H7 (cell line): ENCODE measurements around the gene AFF2. TPM values are rescaled to one million over a fixed set of nuclear protein-coding genes. Genes with fewer than 3 reads are reported as not detected.
"Not testable (repeated sequence)": the region's sequence is repeated elsewhere in the genome, so short reads cannot be mapped to it uniquely, and the experiment has no call there.

Experiments
- DNase-seq: peaks from one replicate; pipeline ENCODE4 v3.0.0; 2012
- H3K27me3 ChIP-seq: 2 replicates; pipeline ENCODE4 v1.6.0; 2011; ENCODE audit warnings: mild to moderate bottlenecking, low read length; ENCODE audit not compliant: control insufficient read depth, insufficient read depth
- H3K36me3 ChIP-seq: replicated peaks from 2 replicates; pipeline ENCODE4 v1.5.1; 2011; ENCODE audit warnings: low read length; ENCODE audit not compliant: control insufficient read depth, insufficient read depth
- H3K4me3 ChIP-seq: 2 replicates; pipeline ENCODE4 v1.5.1; 2011; ENCODE audit warnings: low read depth, mild to moderate bottlenecking, control low read depth, low read length, moderate library complexity; ENCODE audit not compliant: insufficient read depth
- total RNA-seq: library from RNA; depleted of rRNA; stranded (reverse); fragments of >200 nt; shearing (Covaris generic); gene quantifications from 2 replicates; pipeline ENCODE4 v1.2.3, GENCODE V29; 2014

The AFF2 gene
- total RNA-seq, 1 experiment from 2014 or later = 14.6 TPM

GRCh38 chrX:148872161-148872535 lies 371.7 kb downstream of the AFF2 start:
- Histone ChIP-seq H3K27me3 (no peaks in the 10 kb centered on the region), H3K36me3 (no peaks in the 10 kb centered on the region), H3K4me3 (no peak overlapping the region)
- DNase-seq = no peak

GRCh38 chrX:148872881-148873280 lies 372.5 kb downstream of the AFF2 start:
- DNase-seq = no peak
- H3K36me3 ChIP-seq = no peaks in the 10 kb centered on the region
- H3K27me3 ChIP-seq = no peaks in the 10 kb centered on the region

GRCh38 chrX:148874636-148875246 lies 374.3 kb downstream of the AFF2 start:
- no peak for DNase-seq
- no peaks in the 10 kb centered on the region for H3K27me3 ChIP-seq
- H3K36me3 ChIP-seq = no peaks in the 10 kb centered on the region
- no peak overlapping the region for H3K4me3 ChIP-seq

More at GRCh38 chrX:148872881-148873280, 372.5 kb downstream of the AFF2 start:
- no peak overlapping the region for H3K4me3 ChIP-seq

- Histone ChIP-seq H3K4me3 (no peak overlapping the region), H3K36me3 (no peaks in the 10 kb centered on the region), H3K27me3 (no peaks in the 10 kb centered on the region)
- DNase-seq = no peak
Observed at GRCh38 chrX:148878371-148878770, 378.0 kb downstream of the AFF2 start.

- Histone ChIP-seq H3K36me3 (no peaks in the 10 kb centered on the region), H3K27me3 (no peaks in the 10 kb centered on the region), H3K4me3 (no peak overlapping the region)
- no peak for DNase-seq
Observed at GRCh38 chrX:148885203-148885602, 384.8 kb downstream of the AFF2 start.

GRCh38 chrX:148893395-148893794 lies 393.0 kb downstream of the AFF2 start:
- DNase-seq = no peak
- Histone ChIP-seq H3K27me3 (no peaks in the 10 kb centered on the region), H3K36me3 (no peaks in the 10 kb centered on the region), H3K4me3 (no peak overlapping the region)

- no peak for DNase-seq
- no peak overlapping the region for H3K4me3 ChIP-seq
Observed at GRCh38 chrX:148902581-148902980, 402.2 kb downstream of the AFF2 start.

GRCh38 chrX:148903176-148903575 lies 402.8 kb downstream of the AFF2 start:
- DNase-seq = no peak
- no peak overlapping the region for H3K4me3 ChIP-seq
- H3K27me3 ChIP-seq = no peaks in the 10 kb centered on the region
- H3K36me3 ChIP-seq = no peaks in the 10 kb centered on the region

More at GRCh38 chrX:148902581-148902980, 402.2 kb downstream of the AFF2 start:
- no peaks in the 10 kb centered on the region for H3K27me3 ChIP-seq
- H3K36me3 ChIP-seq = no peaks in the 10 kb centered on the region

GRCh38 chrX:148904421-148905111 lies 404.1 kb downstream of the AFF2 start:
- no peak for DNase-seq
- Histone ChIP-seq H3K27me3 (no peaks in the 10 kb centered on the region), H3K36me3 (no peaks in the 10 kb centered on the region), H3K4me3 (no peak overlapping the region)

GRCh38 chrX:148905400-148905799 lies 405.0 kb downstream of the AFF2 start:
- H3K4me3 ChIP-seq = no peak overlapping the region
- no peaks in the 10 kb centered on the region for H3K27me3 ChIP-seq
- H3K36me3 ChIP-seq = no peaks in the 10 kb centered on the region
- DNase-seq = no peak

GRCh38 chrX:148906628-148907027 lies 406.2 kb downstream of the AFF2 start:
- H3K27me3 ChIP-seq, H3K4me3 ChIP-seq, DNase-seq, H3K36me3 ChIP-seq: not testable (repeated sequence)

- no peak for DNase-seq
- Histone ChIP-seq H3K36me3 (no peaks in the 10 kb centered on the region), H3K4me3 (no peak overlapping the region), H3K27me3 (no peaks in the 10 kb centered on the region)
Observed at GRCh38 chrX:148909758-148910157, 409.3 kb downstream of the AFF2 start.

GRCh38 chrX:148913971-148914370 lies 413.6 kb downstream of the AFF2 start:
- H3K4me3 ChIP-seq = no peak overlapping the region
- no peaks in the 10 kb centered on the region for H3K36me3 ChIP-seq
- peak; percentile 22 for DNase-seq
- no peaks in the 10 kb centered on the region for H3K27me3 ChIP-seq

- Histone ChIP-seq H3K4me3 (no peak overlapping the region), H3K36me3 (no peaks in the 10 kb centered on the region), H3K27me3 (no peaks in the 10 kb centered on the region)
- no peak for DNase-seq
Observed at GRCh38 chrX:148914783-148915182, 414.4 kb downstream of the AFF2 start.

GRCh38 chrX:148915474-148915873 lies 415.1 kb downstream of the AFF2 start:
- Histone ChIP-seq H3K27me3 (no peaks in the 10 kb centered on the region), H3K4me3 (no peak overlapping the region), H3K36me3 (no peaks in the 10 kb centered on the region)
- no peak for DNase-seq
